Liver (tissue), 9 donors: Measurements from ENCODE around the gene DGCR2. TPM values are rescaled to one million over a fixed set of nuclear protein-coding genes. Genes with fewer than 3 reads are reported as not detected.

Experiments used
- DNase-seq: peaks from one replicate; pipeline ENCODE4 v3.0.0-alpha.2; 2017; ENCODE audit warnings: low spot score
- H3K27ac ChIP-seq, 2 donors: one replicate each; pipeline ENCODE4 v1.7.0; 2013; ENCODE audit warnings: inconsistent platforms in 2 of 2, low read length in 2 of 2, control low read depth in 1 of 2, low read depth in 1 of 2, mild to moderate bottlenecking in 1 of 2
- H3K27me3 ChIP-seq, 4 donors: one replicate each; pipeline versions ENCODE4 v1.6.1 to v1.7.0; 2013; ENCODE audit warnings: low read length in 3 of 4, inconsistent platforms in 1 of 4, mild to moderate bottlenecking in 1 of 4, moderate library complexity in 1 of 4; ENCODE audit not compliant: control insufficient read depth in 4 of 4, insufficient read depth in 4 of 4
- H3K36me3 ChIP-seq, 4 donors: one replicate each; pipeline versions ENCODE4 v1.6.1 to v1.7.0; 2013; ENCODE audit warnings: low read length in 3 of 4, mild to moderate bottlenecking in 3 of 4, low read depth in 1 of 4, moderate library complexity in 1 of 4; ENCODE audit not compliant: control insufficient read depth in 4 of 4, insufficient read depth in 3 of 4
- H3K4me1 ChIP-seq, 4 donors: one replicate each; pipeline versions ENCODE4 v1.6.1 to v1.7.0; 2013; ENCODE audit warnings: low read length in 3 of 4, mild to moderate bottlenecking in 3 of 4, moderate library complexity in 1 of 4; ENCODE audit not compliant: control insufficient read depth in 4 of 4, insufficient read depth in 4 of 4
- H3K4me3 ChIP-seq, 3 donors: one replicate each; pipeline versions ENCODE4 v1.6.1 to v1.7.0; 2013; ENCODE audit warnings: low read length in 3 of 3, control low read depth in 1 of 3, low read depth in 1 of 3, mild to moderate bottlenecking in 1 of 3
- H3K9ac ChIP-seq, 2 donors: one replicate each; pipeline ENCODE4 v1.7.0; 2013; ENCODE audit warnings: low read length in 2 of 2, mild to moderate bottlenecking in 2 of 2, moderate library complexity in 2 of 2, control low read depth in 1 of 2, low read depth in 1 of 2
- H3K9me3 ChIP-seq, 4 donors: one replicate each; pipeline versions ENCODE4 v1.6.1 to v1.7.0; 2013; ENCODE audit warnings: low read length in 3 of 4; ENCODE audit not compliant: control insufficient read depth in 4 of 4
- ATF3 ChIP-seq: IDR thresholded peaks from 2 replicates; pipeline ENCODE4 v1.6.1; 2016; ENCODE audit warnings: antibody characterized with exemption
- CTCF ChIP-seq: fragments of 150-350 bp; IDR thresholded peaks from 2 replicates; pipeline ENCODE4 v1.5.1; 2017; ENCODE audit warnings: improper control_type of control experiment, low read depth, low read length; ENCODE audit not compliant: missing input control
- EGR1 ChIP-seq, 2 donors: IDR thresholded peaks; 2 replicates each; pipeline ENCODE4 v1.6.1; 2016 to 2018; ENCODE audit warnings: antibody characterized with exemption in 2 of 2, low read depth in 2 of 2
- FOXA1 ChIP-seq: IDR thresholded peaks from 2 replicates; pipeline ENCODE4 v1.6.1; 2016; ENCODE audit warnings: antibody characterized with exemption
- FOXA2 ChIP-seq: IDR thresholded peaks from 2 replicates; pipeline ENCODE4 v1.6.1; 2016; ENCODE audit warnings: antibody characterized with exemption
- GABPA ChIP-seq, 2 donors: IDR thresholded peaks in 1 of 2; conservative IDR thresholded peaks in 1 of 2; 2 replicates each; pipeline ENCODE4 v1.6.1; 2016; ENCODE audit warnings: antibody characterized with exemption in 2 of 2, mild to moderate bottlenecking in 1 of 2, moderate library complexity in 1 of 2
- HNF4A ChIP-seq, 2 donors: conservative IDR thresholded peaks; 2 replicates each; pipeline ENCODE4 v1.6.1; 2016; ENCODE audit warnings: antibody characterized with exemption in 2 of 2, mild to moderate bottlenecking in 2 of 2
- HNF4G ChIP-seq: IDR thresholded peaks from 2 replicates; pipeline ENCODE4 v1.6.1; 2016; ENCODE audit warnings: antibody characterized with exemption
- JUND ChIP-seq, 2 donors: IDR thresholded peaks; 2 replicates each; pipeline ENCODE4 v1.6.1; 2016; ENCODE audit warnings: antibody characterized with exemption in 2 of 2
- MAX ChIP-seq: IDR thresholded peaks from 2 replicates; pipeline ENCODE4 v1.6.1; 2016; ENCODE audit warnings: antibody characterized with exemption
- NR2F2 ChIP-seq: IDR thresholded peaks from 2 replicates; pipeline ENCODE4 v1.6.1; 2016; ENCODE audit warnings: antibody characterized with exemption
- RAD21 ChIP-seq, 2 donors: IDR thresholded peaks; 2 replicates each; pipeline ENCODE4 v1.6.1; 2016; ENCODE audit warnings: antibody characterized with exemption in 2 of 2, mild to moderate bottlenecking in 2 of 2
- REST ChIP-seq: IDR thresholded peaks from 2 replicates; pipeline ENCODE4 v1.6.1; 2016; ENCODE audit warnings: antibody characterized with exemption, mild to moderate bottlenecking
- RXRA ChIP-seq, 2 donors: IDR thresholded peaks; 2 replicates each; pipeline ENCODE4 v1.6.1; 2017 to 2018; ENCODE audit warnings: antibody characterized with exemption in 2 of 2, mild to moderate bottlenecking in 1 of 2
- SP1 ChIP-seq: IDR thresholded peaks from 2 replicates; pipeline ENCODE4 v1.6.1; 2018; ENCODE audit warnings: antibody characterized with exemption, mild to moderate bottlenecking
- TAF1 ChIP-seq: conservative IDR thresholded peaks from 2 replicates; pipeline ENCODE4 v1.6.1; 2016; ENCODE audit warnings: antibody characterized with exemption, mild to moderate bottlenecking
- YY1 ChIP-seq: IDR thresholded peaks from 2 replicates; pipeline ENCODE4 v1.6.1; 2016; ENCODE audit warnings: antibody characterized with exemption, mild to moderate bottlenecking
- WGBS: extraction: QIAGEN DNeasy Blood & Tissue Kit; methylation state at CpG from one replicate; pipeline ENCODE4 v1.1.7; 2013; 5-methylcytosine and 5-hydroxymethylcytosine counted together
- polyA plus RNA-seq, 2 donors: library from polyadenylated mRNA; stranded (reverse) in 1 of 2; unstranded in 1 of 2; fragments of 200-250 nt in 1 of 2; fragments of >200 nt in 1 of 2; fragmentation: Nextera tagmentation in 1 of 2; extraction: Ambion mirVana in 1 of 2; gene quantifications; one replicate each; pipeline versions ENCODE4 v1.2.1 to v1.2.3, GENCODE V29; 2013 to 2015
- total RNA-seq, 2 donors: library from RNA; depleted of rRNA; stranded (reverse); fragments of >200 nt; gene quantifications; one replicate each; pipeline ENCODE4 v1.2.3, GENCODE V29; 2014
- TF ChIP-seq, protein P1 (sequence below): IDR thresholded peaks from 2 replicates; pipeline ENCODE4 v1.6.1; 2016; ENCODE audit warnings: antibody characterized with exemption
- donor health status: healthy.
- donor health status: healthy.
- donor health status: healthy.
- donor health status: healthy.
- donor health status: healthy.

DGCR2 gene
- total and polyA plus RNA-seq, 4 donors, result 11.2 to 30.0 (median 21.1) TPM

DNA sequence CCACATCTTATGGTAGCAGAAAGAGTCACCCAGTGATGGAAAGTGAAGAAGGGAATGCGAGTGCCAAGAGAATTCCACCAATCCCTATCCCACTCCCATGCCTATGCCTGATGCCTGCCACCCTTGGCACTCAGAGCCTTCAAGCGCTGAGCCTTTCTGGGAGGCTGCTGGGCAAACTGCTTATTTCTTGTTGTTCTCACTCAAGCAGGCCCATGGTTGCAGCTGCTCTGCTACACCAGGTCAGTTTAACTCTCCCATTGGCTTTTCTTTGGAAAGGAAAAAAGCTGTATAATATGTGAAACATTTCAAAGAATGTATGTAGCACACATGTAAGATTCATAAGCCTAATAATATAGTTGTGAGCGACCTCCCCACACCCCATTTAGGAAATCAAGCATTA, 41.4 kb downstream of the DGCR2 start:
- WGBS, result 97% methylated on average over 3 of the region's 3 CpGs
- H3K4me3 ChIP-seq, result no peak overlapping the region
- no peaks in the 10 kb centered on the region for H3K9me3 ChIP-seq
- H3K36me3 ChIP-seq, result peaks cover 2 to 9% (median 6%) of the 10 kb centered on the region in 4 donors
- no peak for DNase-seq
- no peak overlapping the region for H3K9ac ChIP-seq
- no peaks in the 10 kb centered on the region for H3K27me3 ChIP-seq
- H3K27ac ChIP-seq, result no peak overlapping the region
- TF ChIP-seq RXRA (IDR thresholded peaks at IDR 0.05) (no peak), YY1 (no peak), RAD21 (IDR thresholded peaks at IDR 0.05) (no peak), GABPA (IDR thresholded peaks at IDR 0.05 in 1 of 2, conservative IDR thresholded peaks at IDR 0.05 in 1 of 2) (no peak), HNF4A (conservative IDR thresholded peaks at IDR 0.05) (no peak), FOXA1 (no peak), MAX (no peak), JUND (IDR thresholded peaks at IDR 0.05) (no peak), FOXA2 (no peak), ATF3 (no peak), SP1 (no peak), NR2F2 (no peak), HNF4G (no peak), EGR1 (IDR thresholded peaks at IDR 0.05; ENCODE audit: low read depth in 2 of 2) (no peak), CTCF (no peak), REST (no peak), TAF1 (no peak)
- TF ChIP-seq, protein P1, sequence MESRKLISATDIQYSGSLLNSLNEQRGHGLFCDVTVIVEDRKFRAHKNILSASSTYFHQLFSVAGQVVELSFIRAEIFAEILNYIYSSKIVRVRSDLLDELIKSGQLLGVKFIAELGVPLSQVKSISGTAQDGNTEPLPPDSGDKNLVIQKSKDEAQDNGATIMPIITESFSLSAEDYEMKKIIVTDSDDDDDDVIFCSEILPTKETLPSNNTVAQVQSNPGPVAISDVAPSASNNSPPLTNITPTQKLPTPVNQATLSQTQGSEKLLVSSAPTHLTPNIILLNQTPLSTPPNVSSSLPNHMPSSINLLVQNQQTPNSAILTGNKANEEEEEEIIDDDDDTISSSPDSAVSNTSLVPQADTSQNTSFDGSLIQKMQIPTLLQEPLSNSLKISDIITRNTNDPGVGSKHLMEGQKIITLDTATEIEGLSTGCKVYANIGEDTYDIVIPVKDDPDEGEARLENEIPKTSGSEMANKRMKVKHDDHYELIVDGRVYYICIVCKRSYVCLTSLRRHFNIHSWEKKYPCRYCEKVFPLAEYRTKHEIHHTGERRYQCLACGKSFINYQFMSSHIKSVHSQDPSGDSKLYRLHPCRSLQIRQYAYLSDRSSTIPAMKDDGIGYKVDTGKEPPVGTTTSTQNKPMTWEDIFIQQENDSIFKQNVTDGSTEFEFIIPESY, result no peak
- peaks cover 2 to 5% (median 4%) of the 10 kb centered on the region in 4 donors for H3K4me1 ChIP-seq
